Measurements from ENCODE around the gene ULBP3.
"Not testable (repeated sequence)": the region's sequence is repeated elsewhere in the genome, so short reads cannot be mapped to it uniquely, and the experiment has no call there.

Gene ULBP3

GRCh38 chr6:150014623-150015280, 54.2 kb downstream of the ULBP3 start:
- DNase-seq: not testable (repeated sequence)

GRCh38 chr6:150013785-150014622, 54.9 kb downstream of the ULBP3 start:
- not testable (repeated sequence) for DNase-seq

GRCh38 chr6:150012846-150013784, 55.8 kb downstream of the ULBP3 start:
- not testable (repeated sequence) for DNase-seq
